ENCODE measurements around the gene BAG5. TPM values are rescaled to one million over a fixed set of nuclear protein-coding genes. Genes with fewer than 3 reads are reported as not detected.
A peak's percentile ranks its signal among the peaks of the same experiment; 100 is the strongest.
"Not testable (repeated sequence)": the region's sequence is repeated elsewhere in the genome, so short reads cannot be mapped to it uniquely, and the experiment has no call there.

BAG5 gene, protein sequence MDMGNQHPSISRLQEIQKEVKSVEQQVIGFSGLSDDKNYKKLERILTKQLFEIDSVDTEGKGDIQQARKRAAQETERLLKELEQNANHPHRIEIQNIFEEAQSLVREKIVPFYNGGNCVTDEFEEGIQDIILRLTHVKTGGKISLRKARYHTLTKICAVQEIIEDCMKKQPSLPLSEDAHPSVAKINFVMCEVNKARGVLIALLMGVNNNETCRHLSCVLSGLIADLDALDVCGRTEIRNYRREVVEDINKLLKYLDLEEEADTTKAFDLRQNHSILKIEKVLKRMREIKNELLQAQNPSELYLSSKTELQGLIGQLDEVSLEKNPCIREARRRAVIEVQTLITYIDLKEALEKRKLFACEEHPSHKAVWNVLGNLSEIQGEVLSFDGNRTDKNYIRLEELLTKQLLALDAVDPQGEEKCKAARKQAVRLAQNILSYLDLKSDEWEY
- total RNA-seq (2021), result 61.5 and 76.5 TPM in 2 replicates
- Bru-seq, nascent RNA, result percentile 98 among the genes with signal in this experiment
- BruChase-seq, experiment 1, labeled RNA remaining after a 2-hour chase, result percentile 100 among the genes with signal in this experiment
- BruChase-seq, experiment 2, labeled RNA remaining after a 6-hour chase, result percentile 99 among the genes with signal in this experiment
- long read RNA-seq, full-length matches to known transcripts, result 76 of 109 reads
- long read RNA-seq, partial matches to known transcripts, result 0 of 109 reads
- long read RNA-seq, other reads (novel, unspliced or antisense), result 33 of 109 reads

GRCh38 chr14:103562429-103563225, at the start of gene BAG5, which contains the start of gene COA8:
Gene BAG5 (minus strand): TSS chr14:103562657. CDS start chr14:103561164, 1,493 bp downstream.
Gene COA8 (plus strand): TSS chr14:103562960. CDS start chr14:103563002, 42 bp downstream.
- peak within 1 kb of the TSS; percentile 87 for H3K4me3 ChIP-seq
- H3K27ac ChIP-seq, result peak within 1 kb of the TSS; percentile 76
- peaks cover 65% of the 10 kb centered on the region for H4K20me1 ChIP-seq (ENCODE audit: insufficient read depth)
- H3K36me3 ChIP-seq (ENCODE audit: low read depth), result peaks cover 29% of the 10 kb centered on the region
- peak; percentile 31; the same call in 1 of the 2 replicates for TF ChIP-seq CTCF (conservative IDR thresholded peaks at IDR 0.05)
- no peak for TF ChIP-seq EZH2 (IDR thresholded peaks at IDR 0.05; ENCODE audit: low read depth)
- H2AFZ ChIP-seq, result peak within 1 kb of the TSS; percentile 93
- BruUV-seq (replicated peaks), result no TSS peak
- peaks cover 49% of the 10 kb centered on the region for H3K4me1 ChIP-seq (replicated peaks; ENCODE audit: insufficient read depth)
- H3F3A ChIP-seq (ENCODE audit: insufficient read depth, low read depth), result peaks cover 70% of the 10 kb centered on the region
- H3K4me2 ChIP-seq, result peak within 1 kb of the TSS; percentile 96
- H3K79me2 ChIP-seq (ENCODE audit: low read depth), result peaks cover 97% of the 10 kb centered on the region
- ChIA-PET POLR2A (ENCODE audit: unreplicated experiment) (interaction anchor here (0.6 to 2.3 kb wide), 6 partner anchors 10 to 1449 kb away, joined by 4 to 17 read pairs (median 6); no protein-coding TSS in a partner anchor), CTCF (interaction anchor here (0.6 to 1.5 kb wide), 4 partner anchors 11 to 1037 kb away, joined by 5 to 10 read pairs (median 6); no protein-coding TSS in a partner anchor)
- H3K9me2 ChIP-seq (ENCODE audit: insufficient read depth), result no peaks in the 10 kb centered on the region
- H3K27me3 ChIP-seq (ENCODE audit: insufficient read depth, low read depth), result no peaks in the 10 kb centered on the region
- DNase-seq, result peak; percentile 86 to 98
- no peaks in the 10 kb centered on the region for H3K9me3 ChIP-seq (ENCODE audit: insufficient read depth, low read depth)
- intact Hi-C loops (cut with micrococcal nuclease; ENCODE audit: unreplicated experiment), result loop anchor here (5.0 kb wide), 3 partner anchors 40 to 145 kb away; partner anchors contain the start of gene CKB

DNA sequence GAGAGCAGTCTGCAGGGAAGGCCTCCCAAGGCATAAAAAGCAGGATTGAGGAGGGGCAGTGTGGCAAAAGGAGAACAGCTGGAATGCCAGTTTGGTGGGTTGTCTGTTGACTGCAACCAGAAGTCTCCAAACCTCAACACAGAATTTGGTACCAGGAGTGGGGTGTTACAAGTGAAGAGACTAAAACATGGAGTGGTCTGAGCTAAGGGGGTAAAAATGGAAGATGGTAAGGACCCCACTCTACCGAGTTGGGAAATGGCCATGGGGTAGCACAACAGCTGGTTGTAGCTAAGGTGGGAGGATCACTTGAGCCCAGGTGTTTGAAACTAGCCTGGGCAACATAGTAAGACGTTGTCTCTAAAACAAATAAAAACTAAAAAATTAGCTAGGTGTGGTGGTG, 48.8 kb upstream of the BAG5 start:
- CTCF ChIA-PET, result interaction anchor here (1.1 kb wide), 1 partner anchor 17 kb away, joined by 3 read pairs; no protein-coding TSS in a partner anchor
- BruUV-seq (replicated peaks), result no TSS peak
- H3K4me2 ChIP-seq, result no peak overlapping the region
- peaks cover 16% of the 10 kb centered on the region for H3K9me3 ChIP-seq (ENCODE audit: insufficient read depth, low read depth)
- POLR2A ChIA-PET (ENCODE audit: unreplicated experiment), result no interaction called here
- no peaks in the 10 kb centered on the region for H3K9me2 ChIP-seq (ENCODE audit: insufficient read depth)
- H2AFZ ChIP-seq, result no peak overlapping the region
- TF ChIP-seq EZH2 (IDR thresholded peaks at IDR 0.05; ENCODE audit: low read depth), result no peak
- TF ChIP-seq CTCF (conservative IDR thresholded peaks at IDR 0.05), result no peak
- H3K4me3 ChIP-seq, result no peak overlapping the region
- no peaks in the 10 kb centered on the region for H3K79me2 ChIP-seq (ENCODE audit: low read depth)
- H4K20me1 ChIP-seq (ENCODE audit: insufficient read depth), result no peaks in the 10 kb centered on the region
- H3K27ac ChIP-seq, result no peak overlapping the region
- H3K27me3 ChIP-seq (ENCODE audit: insufficient read depth, low read depth), result no peaks in the 10 kb centered on the region
- H3K4me1 ChIP-seq (replicated peaks; ENCODE audit: insufficient read depth), result no peaks in the 10 kb centered on the region
- intact Hi-C loops (cut with micrococcal nuclease; ENCODE audit: unreplicated experiment), result no loop called here
- DNase-seq, result no peak
- no peaks in the 10 kb centered on the region for H3F3A ChIP-seq (ENCODE audit: insufficient read depth, low read depth)
- H3K36me3 ChIP-seq (ENCODE audit: low read depth), result no peaks in the 10 kb centered on the region

DNA sequence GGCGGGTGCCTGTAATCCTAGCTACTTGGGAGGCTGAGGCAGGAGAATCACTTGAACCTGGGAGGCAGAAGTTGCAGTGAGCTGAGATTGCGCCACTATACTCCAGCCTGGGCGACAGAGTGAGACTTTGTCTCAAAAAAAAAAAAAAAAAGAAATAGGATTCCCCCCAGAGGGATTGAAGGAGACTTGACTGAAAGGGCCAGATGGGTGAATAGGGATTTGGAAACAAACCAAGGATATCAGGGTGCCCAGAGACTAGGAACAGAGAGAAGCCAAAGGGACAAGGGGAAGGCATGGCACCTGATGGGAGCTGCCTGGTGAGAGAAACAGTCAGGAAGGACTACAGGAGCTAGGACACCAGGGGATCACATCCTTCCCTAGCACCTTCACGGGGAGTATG, 46.6 kb upstream of the BAG5 start:
- H3K4me2 ChIP-seq; BruUV-seq (replicated peaks); H3K4me1 ChIP-seq (replicated peaks; ENCODE audit: insufficient read depth); H3K4me3 ChIP-seq; POLR2A ChIA-PET (ENCODE audit: unreplicated experiment); intact Hi-C loops (cut with micrococcal nuclease; ENCODE audit: unreplicated experiment); H3K27me3 ChIP-seq (ENCODE audit: insufficient read depth, low read depth); CTCF ChIA-PET; H3K9me2 ChIP-seq (ENCODE audit: insufficient read depth); DNase-seq; H3K36me3 ChIP-seq (ENCODE audit: low read depth); H3K27ac ChIP-seq; H4K20me1 ChIP-seq (ENCODE audit: insufficient read depth); H2AFZ ChIP-seq; H3K79me2 ChIP-seq (ENCODE audit: low read depth); H3F3A ChIP-seq (ENCODE audit: insufficient read depth, low read depth): not testable (repeated sequence)
- peaks cover 16% of the 10 kb centered on the region for H3K9me3 ChIP-seq (ENCODE audit: insufficient read depth, low read depth)
